DOHH2 (cell line): ENCODE results near the gene FADS6.

Experiments used
- H3F3A ChIP-seq: fragments of 200-600 bp; sonication (generic), shearing (Covaris generic); 2 replicates; pipeline ENCODE4 v1.6.0; 2016; ENCODE audit warnings: antibody characterized with exemption, mild to moderate bottlenecking; ENCODE audit not compliant: control insufficient read depth, insufficient read depth
- H3K27ac ChIP-seq: fragments of 200-600 bp; sonication (generic); 2 replicates; pipeline ENCODE4 v1.5.1; 2014; ENCODE audit warnings: low read depth, mild to moderate bottlenecking, low read length, moderate library complexity
- H3K27me3 ChIP-seq: fragments of 200-600 bp; sonication (generic); 2 replicates; pipeline ENCODE4 v1.6.1; 2014; ENCODE audit warnings: mild to moderate bottlenecking, low read length, mixed read lengths; ENCODE audit not compliant: control insufficient read depth
- H3K36me3 ChIP-seq: fragments of 200-600 bp; sonication (generic); 2 replicates; pipeline ENCODE4 v1.6.1; 2014; ENCODE audit warnings: mild to moderate bottlenecking, low read length, moderate library complexity, mixed read lengths; ENCODE audit not compliant: control insufficient read depth
- H3K4me1 ChIP-seq: fragments of 200-600 bp; sonication (generic); 2 replicates; pipeline ENCODE4 v1.6.1; 2014; ENCODE audit warnings: mild to moderate bottlenecking, low read length, mixed read lengths; ENCODE audit not compliant: control insufficient read depth
- H3K4me2 ChIP-seq: fragments of 200-600 bp; sonication (generic); 2 replicates; pipeline ENCODE4 v1.6.0; 2014; ENCODE audit warnings: mild to moderate bottlenecking, low read length, moderate library complexity
- H3K4me3 ChIP-seq: fragments of 200-600 bp; sonication (generic); 2 replicates; pipeline ENCODE4 v1.5.1; 2014; ENCODE audit warnings: mild to moderate bottlenecking, low read length, mixed read lengths
- H3K79me2 ChIP-seq: fragments of 200-600 bp; sonication (generic); 2 replicates; pipeline ENCODE4 v1.6.1; 2014; ENCODE audit warnings: mild to moderate bottlenecking, low read length, mixed read lengths; ENCODE audit not compliant: control insufficient read depth
- H3K9me2 ChIP-seq: fragments of 200-600 bp; sonication (generic); replicated peaks from 2 replicates; pipeline ENCODE4 v1.6.1; 2014; ENCODE audit warnings: mild to moderate bottlenecking, low read length, mixed read lengths; ENCODE audit not compliant: control insufficient read depth
- H3K9me3 ChIP-seq: fragments of 200-600 bp; sonication (generic); 2 replicates; pipeline ENCODE4 v1.6.1; 2014; ENCODE audit warnings: antibody characterized with exemption, low read length, mixed read lengths; ENCODE audit not compliant: control insufficient read depth, insufficient read depth
- H4K20me1 ChIP-seq: fragments of 200-600 bp; sonication (generic); 2 replicates; pipeline ENCODE4 v1.6.0; 2014; ENCODE audit warnings: low read depth, mild to moderate bottlenecking, antibody characterized with exemption, low read length, moderate library complexity; ENCODE audit not compliant: control insufficient read depth, insufficient read depth
- CTCF ChIP-seq: fragments of 200-600 bp; sonication (generic); IDR thresholded peaks from one replicate; pipeline ENCODE4 v1.5.1; 2014; ENCODE audit warnings: antibody characterized with exemption, mild to moderate bottlenecking, low read depth, low read length; ENCODE audit not compliant: poor library complexity, severe bottlenecking
- EZH2phosphoT487 ChIP-seq: fragments of 200-600 bp; sonication (generic); IDR thresholded peaks from 2 replicates; pipeline ENCODE4 v1.6.1; 2017; ENCODE audit warnings: borderline replicate concordance, mild to moderate bottlenecking, antibody characterized with exemption, low read length, moderate library complexity, mixed read lengths

FADS6 gene, protein sequence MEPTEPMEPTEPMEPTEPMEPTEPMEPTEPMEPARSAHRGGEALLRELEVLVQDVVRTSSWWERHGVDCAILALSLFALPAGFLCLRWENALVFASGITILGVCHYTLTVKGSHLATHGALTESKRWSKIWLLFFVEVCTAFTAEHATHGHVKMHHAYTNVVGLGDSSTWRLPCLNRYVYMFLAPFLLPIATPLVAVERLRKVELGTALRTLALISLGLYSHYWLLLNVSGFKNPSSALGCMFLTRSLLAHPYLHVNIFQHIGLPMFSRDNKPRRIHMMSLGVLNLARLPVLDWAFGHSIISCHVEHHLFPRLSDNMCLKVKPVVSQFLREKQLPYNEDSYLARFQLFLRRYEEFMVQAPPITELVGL

DNA sequence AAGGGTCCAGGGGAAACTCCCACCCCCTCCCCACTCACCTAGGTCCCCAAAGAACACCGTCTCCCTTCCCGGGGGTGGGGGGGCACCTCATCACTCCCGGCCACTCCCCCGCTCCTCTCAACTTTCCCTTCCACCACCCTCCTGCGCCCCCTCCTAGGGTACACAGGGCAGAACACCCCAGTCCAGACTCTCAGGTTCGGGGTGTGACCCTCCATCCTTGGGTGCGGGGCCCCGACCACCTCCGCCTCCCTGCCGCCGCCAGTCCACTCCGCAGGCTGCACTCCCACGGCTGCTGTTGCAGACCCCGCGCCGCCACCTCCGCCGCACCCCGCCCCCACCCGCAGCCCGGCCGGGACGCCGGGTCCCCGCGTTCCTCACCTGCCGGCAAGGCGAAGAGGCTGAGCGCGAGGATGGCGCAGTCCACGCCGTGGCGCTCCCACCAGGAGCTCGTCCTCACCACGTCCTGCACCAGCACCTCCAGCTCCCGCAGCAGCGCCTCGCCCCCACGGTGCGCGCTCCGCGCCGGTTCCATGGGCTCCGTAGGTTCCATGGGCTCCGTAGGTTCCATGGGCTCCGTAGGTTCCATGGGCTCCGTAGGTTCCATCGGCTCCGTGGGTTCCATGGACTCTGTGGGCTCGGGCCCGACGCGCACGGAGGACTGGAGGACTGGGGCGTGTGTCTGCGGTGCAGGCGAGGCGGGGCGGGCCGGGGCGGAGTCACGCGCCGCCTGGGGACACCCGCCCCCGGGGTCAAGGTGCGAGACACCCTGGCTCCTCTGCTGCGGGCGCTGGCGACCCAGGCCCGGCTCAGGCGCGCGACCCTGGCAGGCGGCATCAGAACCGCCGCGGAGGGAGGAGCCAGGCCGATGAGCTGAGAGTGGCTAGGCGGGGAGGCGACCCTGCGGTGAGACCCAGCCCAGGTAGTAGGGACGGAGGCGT is at the start of gene FADS6:
TSS of gene FADS6 (minus strand) at position 660 of the 938 bp plus-strand sequence. CDS start at position 622, 38 bp downstream.
- TF ChIP-seq CTCF (no peak), EZH2phosphoT487 (no peak)
- H3K27ac ChIP-seq = no peak within 1 kb of the TSS
- H3K4me3 ChIP-seq = no peak within 1 kb of the TSS
- no peaks in the 10 kb centered on the region for H3K9me2 ChIP-seq
- H3K4me2 ChIP-seq = no peak within 1 kb of the TSS
- H4K20me1 ChIP-seq = no peaks in the 10 kb centered on the region
- H3K36me3 ChIP-seq = no peaks in the 10 kb centered on the region
- H3K79me2 ChIP-seq = no peaks in the 10 kb centered on the region
- no peaks in the 10 kb centered on the region for H3K4me1 ChIP-seq
- no peaks in the 10 kb centered on the region for H3K27me3 ChIP-seq
- H3K9me3 ChIP-seq = no peaks in the 10 kb centered on the region
- no peaks in the 10 kb centered on the region for H3F3A ChIP-seq

DNA sequence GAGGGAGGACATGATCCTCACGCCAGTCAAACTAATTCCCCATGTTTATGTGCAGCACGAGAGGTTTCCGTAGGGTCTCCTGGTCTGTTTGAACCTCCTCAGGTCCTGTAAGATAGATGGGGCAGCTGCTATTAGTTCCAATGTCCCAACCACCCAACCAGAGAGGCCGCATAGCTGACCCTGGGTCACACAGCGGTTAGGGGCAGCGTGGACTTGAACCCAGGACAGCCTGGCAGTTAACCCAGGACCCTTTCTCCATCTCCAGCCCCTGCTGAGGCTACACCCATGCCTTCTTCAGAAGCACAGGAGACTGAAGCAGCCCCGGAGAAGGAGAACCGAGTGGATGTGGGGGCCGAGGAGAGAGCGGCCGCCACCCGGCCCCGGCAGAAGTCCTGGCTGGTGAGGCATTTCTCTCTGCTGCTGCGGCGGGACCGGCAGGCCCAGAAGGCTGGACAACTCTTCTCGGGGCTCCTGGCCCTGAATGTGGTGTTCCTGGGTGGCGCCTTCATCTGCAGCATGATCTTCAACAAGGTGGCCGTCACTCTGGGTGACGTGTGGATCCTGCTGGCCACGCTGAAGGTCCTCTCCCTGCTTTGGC is 47.8 kb upstream of the FADS6 start:
- no peak overlapping the region for H3K4me2 ChIP-seq
- no peaks in the 10 kb centered on the region for H3K36me3 ChIP-seq
- no peaks in the 10 kb centered on the region for H3K4me1 ChIP-seq
- no peaks in the 10 kb centered on the region for H3K9me2 ChIP-seq
- TF ChIP-seq CTCF = no peak
- no peak for TF ChIP-seq EZH2phosphoT487
- no peak overlapping the region for H3K27ac ChIP-seq
- peaks cover 21% of the 10 kb centered on the region for H3K27me3 ChIP-seq
- H3F3A ChIP-seq = no peaks in the 10 kb centered on the region
- H4K20me1 ChIP-seq = no peaks in the 10 kb centered on the region
- no peak overlapping the region for H3K4me3 ChIP-seq
- H3K9me3 ChIP-seq = no peaks in the 10 kb centered on the region
- no peaks in the 10 kb centered on the region for H3K79me2 ChIP-seq

GRCh38 chr17:74939534-74939933 is 46.1 kb upstream of the FADS6 start:
- Histone ChIP-seq H3K36me3 (no peaks in the 10 kb centered on the region), H3K79me2 (no peaks in the 10 kb centered on the region), H3K4me1 (no peaks in the 10 kb centered on the region), H3K4me2 (no peak overlapping the region), H4K20me1 (no peaks in the 10 kb centered on the region), H3F3A (no peaks in the 10 kb centered on the region), H3K4me3 (no peak overlapping the region), H3K27me3 (peaks cover 22% of the 10 kb centered on the region), H3K9me3 (no peaks in the 10 kb centered on the region), H3K27ac (no peak overlapping the region), H3K9me2 (no peaks in the 10 kb centered on the region)
- no peak for TF ChIP-seq EZH2phosphoT487
